ENCODE measurements around the gene MRAP2.
A peak's percentile ranks its signal among the peaks of the same experiment; 100 is the strongest.

Gene MRAP2

GRCh38 chr6:84033523-84034451 is at the start of gene MRAP2:
Gene MRAP2 (plus strand): TSS chr6:84033772. CDS start chr6:84055319, 21,547 bp downstream.
- DNase-seq (ENCODE audit: low read depth, low spot score), result peak; percentile 47

GRCh38 chr6:83984411-83984810 is 49.2 kb upstream of the MRAP2 start:
- no peak for DNase-seq (ENCODE audit: low read depth, low spot score)

- DNase-seq (ENCODE audit: low read depth, low spot score), result no peak
These were observed 48.3 kb upstream of the MRAP2 start for GRCh38 chr6:83985308-83985713.

GRCh38 chr6:83985715-83986114 is 47.9 kb upstream of the MRAP2 start:
- no peak for DNase-seq (ENCODE audit: low read depth, low spot score)

GRCh38 chr6:83998021-83998584 is 35.5 kb upstream of the MRAP2 start:
- DNase-seq (ENCODE audit: low read depth, low spot score), result no peak

- DNase-seq (ENCODE audit: low read depth, low spot score), result no peak
These were observed 32.5 kb upstream of the MRAP2 start for GRCh38 chr6:84001119-84001518.

- DNase-seq (ENCODE audit: low read depth, low spot score), result no peak
These were observed 31.3 kb upstream of the MRAP2 start for GRCh38 chr6:84002226-84002625.

- no peak for DNase-seq (ENCODE audit: low read depth, low spot score)
These were observed 30.4 kb upstream of the MRAP2 start for GRCh38 chr6:84003131-84003530.

GRCh38 chr6:84003654-84004053 is 29.9 kb upstream of the MRAP2 start:
- DNase-seq (ENCODE audit: low read depth, low spot score), result no peak

- DNase-seq (ENCODE audit: low read depth, low spot score), result no peak
These were observed 25.7 kb upstream of the MRAP2 start for GRCh38 chr6:84007871-84008270.

- no peak for DNase-seq (ENCODE audit: low read depth, low spot score)
These were observed 20.2 kb upstream of the MRAP2 start for GRCh38 chr6:84013354-84013753.

GRCh38 chr6:84013931-84014330 is 19.6 kb upstream of the MRAP2 start:
- DNase-seq (ENCODE audit: low read depth, low spot score), result no peak

- no peak for DNase-seq (ENCODE audit: low read depth, low spot score)
These were observed 17.5 kb upstream of the MRAP2 start for GRCh38 chr6:84016029-84016428.

GRCh38 chr6:84017709-84018452 is 15.7 kb upstream of the MRAP2 start:
- no peak for DNase-seq (ENCODE audit: low read depth, low spot score)

- peak; percentile 6 for DNase-seq (ENCODE audit: low read depth, low spot score)
These were observed 15.0 kb upstream of the MRAP2 start for GRCh38 chr6:84018453-84019061.

GRCh38 chr6:84019141-84019841 is 14.3 kb upstream of the MRAP2 start:
- peak; percentile 15 for DNase-seq (ENCODE audit: low read depth, low spot score)

GRCh38 chr6:84019842-84020211 is 13.7 kb upstream of the MRAP2 start:
- DNase-seq (ENCODE audit: low read depth, low spot score), result no peak

GRCh38 chr6:84021625-84022024 is 11.9 kb upstream of the MRAP2 start:
- no peak for DNase-seq (ENCODE audit: low read depth, low spot score)

- DNase-seq (ENCODE audit: low read depth, low spot score), result no peak
These were observed 6.8 kb upstream of the MRAP2 start for GRCh38 chr6:84026721-84027164.

- DNase-seq (ENCODE audit: low read depth, low spot score), result no peak
These were observed 6.0 kb upstream of the MRAP2 start for GRCh38 chr6:84027340-84028181.

Measured in ELF-1 (cell line).